Amniotic stem cell (primary cell): ENCODE data around the gene PCYOX1L.
A peak's percentile ranks its signal among the peaks of the same experiment; 100 is the strongest.

ENCODE experiments used
- DNase-seq: peaks from one replicate; lab custom pipeline; 2025; lab: John Stamatoyannopoulos, UW

PCYOX1L gene

GRCh38 chr5:149337736-149338135, 20.1 kb upstream of the PCYOX1L start:
- DNase-seq: no peak

GRCh38 chr5:149338364-149338763, 19.5 kb upstream of the PCYOX1L start:
- DNase-seq: no peak

GRCh38 chr5:149340920-149341319, 16.9 kb upstream of the PCYOX1L start:
- DNase-seq: no peak

GRCh38 chr5:149341876-149342275, 16.0 kb upstream of the PCYOX1L start:
- DNase-seq: no peak

- no peak for DNase-seq
These were observed 13.7 kb upstream of the PCYOX1L start for GRCh38 chr5:149344151-149344550.

GRCh38 chr5:149345147-149345891, 12.5 kb upstream of the PCYOX1L start, which contains the start of gene GRPEL2:
Gene GRPEL2, plus strand, starts transcription at chr5:149345499. Its CDS starts 41 bp downstream, at chr5:149345540.
- DNase-seq: peak; percentile 98

GRCh38 chr5:149345892-149346222, 12.0 kb upstream of the PCYOX1L start:
- DNase-seq: no peak

- DNase-seq: no peak
These were observed 9.3 kb upstream of the PCYOX1L start for GRCh38 chr5:149348518-149348917.

GRCh38 chr5:149349382-149349781, 8.5 kb upstream of the PCYOX1L start:
- no peak for DNase-seq

- no peak for DNase-seq
These were observed 5.7 kb upstream of the PCYOX1L start for GRCh38 chr5:149352169-149352568.

- no peak for DNase-seq
These were observed 3.9 kb upstream of the PCYOX1L start for GRCh38 chr5:149353911-149354310.

GRCh38 chr5:149355688-149356087, 2.2 kb upstream of the PCYOX1L start:
- DNase-seq: no peak

- DNase-seq: no peak
These were observed 1.5 kb upstream of the PCYOX1L start for GRCh38 chr5:149356391-149356790.

GRCh38 chr5:149358294-149358651, 427 bp downstream of the PCYOX1L start:
- DNase-seq: no peak

GRCh38 chr5:149358868-149359495, 1.1 kb downstream of the PCYOX1L start:
- DNase-seq: no peak

- DNase-seq: no peak
These were observed 2.4 kb downstream of the PCYOX1L start for GRCh38 chr5:149360272-149360671.

GRCh38 chr5:149362541-149362940, 4.7 kb downstream of the PCYOX1L start:
- DNase-seq: no peak

- no peak for DNase-seq
These were observed 5.5 kb downstream of the PCYOX1L start for GRCh38 chr5:149363358-149363757.

- no peak for DNase-seq
These were observed 6.1 kb downstream of the PCYOX1L start for GRCh38 chr5:149363936-149364335.

- no peak for DNase-seq
These were observed 6.9 kb downstream of the PCYOX1L start for GRCh38 chr5:149364719-149365118.

GRCh38 chr5:149365418-149365817, 7.6 kb downstream of the PCYOX1L start:
- no peak for DNase-seq

- no peak for DNase-seq
These were observed 8.4 kb downstream of the PCYOX1L start for GRCh38 chr5:149366169-149366729.

- DNase-seq: peak; percentile 42
These were observed 9.6 kb downstream of the PCYOX1L start for GRCh38 chr5:149367249-149367971.
